CD4-positive, alpha-beta T cell treated with Interleukin-17A for 4 hours (primary cell): Measurements from ENCODE around the gene PSMB5.
"Not testable (repeated sequence)": the region's sequence is repeated elsewhere in the genome, so short reads cannot be mapped to it uniquely, and the experiment has no call there.

Experiments
- DNase-seq: peaks from one replicate; pipeline ENCODE4 v3.0.0-alpha.2; 2020; ENCODE audit warnings: mixed read lengths

PSMB5 gene

DNA sequence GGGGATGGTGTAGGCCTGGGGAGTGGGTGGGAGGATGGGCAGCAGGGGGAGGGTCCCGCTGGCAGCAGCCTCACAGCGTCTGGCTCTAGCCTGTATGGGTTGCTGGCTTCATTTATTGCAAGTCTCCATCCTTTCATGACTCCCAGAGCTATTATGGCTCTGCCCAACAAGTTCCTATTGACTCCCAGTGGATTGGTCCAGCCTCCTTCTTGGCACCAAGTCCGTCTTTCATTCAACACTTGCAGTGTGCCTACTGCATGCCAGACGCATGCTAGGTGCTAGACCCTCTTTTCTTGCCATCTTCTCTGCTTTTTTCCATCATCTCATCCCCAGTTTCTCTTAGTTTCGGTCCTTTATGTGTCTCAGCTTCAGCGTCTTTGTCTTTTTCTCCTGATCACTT, 8.4 kb upstream of the PSMB5 start:
- DNase-seq, result no peak

DNA sequence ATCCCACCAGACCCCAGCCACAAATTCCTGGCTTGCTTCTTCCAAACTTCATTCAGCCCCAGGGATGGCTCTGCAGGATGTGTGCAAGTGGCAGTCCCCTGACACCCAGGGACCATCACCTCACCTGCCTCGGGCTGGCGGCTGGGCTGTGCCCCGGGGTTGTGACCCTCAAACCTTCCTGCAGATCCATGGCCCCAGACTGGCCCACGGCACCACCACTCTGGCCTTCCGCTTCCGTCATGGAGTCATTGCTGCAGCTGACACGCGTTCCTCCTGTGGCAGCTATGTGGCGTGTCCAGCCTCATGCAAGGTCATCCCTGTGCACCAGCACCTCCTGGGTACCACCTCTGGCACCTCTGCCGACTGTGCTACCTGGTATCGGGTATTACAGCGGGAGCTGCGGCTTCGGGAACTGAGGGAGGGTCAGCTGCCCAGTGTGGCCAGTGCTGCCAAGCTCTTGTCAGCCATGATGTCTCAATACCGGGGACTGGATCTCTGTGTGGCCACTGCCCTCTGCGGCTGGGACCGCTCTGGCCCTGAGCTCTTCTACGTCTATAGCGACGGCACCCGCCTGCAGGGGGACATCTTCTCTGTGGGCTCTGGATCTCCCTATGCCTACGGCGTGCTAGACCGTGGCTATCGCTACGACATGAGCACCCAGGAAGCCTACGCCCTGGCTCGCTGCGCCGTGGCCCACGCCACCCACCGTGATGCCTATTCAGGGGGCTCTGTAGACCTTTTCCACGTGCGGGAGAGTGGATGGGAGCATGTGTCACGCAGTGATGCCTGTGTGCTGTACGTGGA, 7.7 kb upstream of the PSMB5 start, which contains the start of gene PSMB11:
Gene PSMB11, plus strand, starts transcription at position 51 of the 804 bp plus-strand sequence. Its CDS starts 14 bp downstream, at position 65.
- DNase-seq, result no peak

DNA sequence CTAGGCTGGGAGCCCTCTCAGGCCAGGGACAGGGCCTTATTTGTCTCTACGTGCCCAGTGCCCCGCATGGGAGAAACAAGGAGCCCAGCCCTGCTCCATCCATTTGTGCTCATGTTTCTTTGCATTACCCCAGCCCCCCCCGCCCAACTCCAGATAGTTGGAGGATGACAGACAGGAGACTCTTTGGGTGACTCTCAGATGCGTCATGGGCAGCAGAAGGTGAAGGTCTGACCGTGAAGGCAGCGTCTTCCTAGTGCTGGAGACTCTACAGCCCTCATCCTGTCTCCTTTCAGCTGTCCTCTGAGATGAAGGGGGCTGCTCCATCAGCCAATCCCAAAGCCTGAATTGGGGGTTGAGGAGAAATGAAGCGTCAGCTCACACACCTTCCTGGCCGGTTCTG, 7.0 kb upstream of the PSMB5 start:
- no peak for DNase-seq

DNA sequence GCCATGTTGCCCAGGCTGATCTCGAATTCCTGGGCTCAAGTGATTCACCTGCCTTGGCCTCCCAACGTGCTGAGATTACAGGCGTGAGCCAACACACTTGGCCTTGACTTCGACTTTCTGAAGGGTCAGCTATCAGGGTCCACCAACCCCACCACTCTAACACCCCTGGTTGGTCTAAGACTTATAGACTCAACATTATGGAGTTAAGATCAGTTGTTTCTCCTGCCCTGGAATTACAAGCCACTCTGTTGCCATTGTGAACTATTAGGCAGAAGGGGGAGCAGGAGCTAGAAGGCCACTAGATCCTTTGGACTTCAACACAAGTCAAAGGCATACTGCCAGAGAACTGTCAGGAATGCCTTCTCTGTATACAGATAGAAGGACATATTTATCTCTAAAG, 5.4 kb upstream of the PSMB5 start:
- no peak for DNase-seq

DNA sequence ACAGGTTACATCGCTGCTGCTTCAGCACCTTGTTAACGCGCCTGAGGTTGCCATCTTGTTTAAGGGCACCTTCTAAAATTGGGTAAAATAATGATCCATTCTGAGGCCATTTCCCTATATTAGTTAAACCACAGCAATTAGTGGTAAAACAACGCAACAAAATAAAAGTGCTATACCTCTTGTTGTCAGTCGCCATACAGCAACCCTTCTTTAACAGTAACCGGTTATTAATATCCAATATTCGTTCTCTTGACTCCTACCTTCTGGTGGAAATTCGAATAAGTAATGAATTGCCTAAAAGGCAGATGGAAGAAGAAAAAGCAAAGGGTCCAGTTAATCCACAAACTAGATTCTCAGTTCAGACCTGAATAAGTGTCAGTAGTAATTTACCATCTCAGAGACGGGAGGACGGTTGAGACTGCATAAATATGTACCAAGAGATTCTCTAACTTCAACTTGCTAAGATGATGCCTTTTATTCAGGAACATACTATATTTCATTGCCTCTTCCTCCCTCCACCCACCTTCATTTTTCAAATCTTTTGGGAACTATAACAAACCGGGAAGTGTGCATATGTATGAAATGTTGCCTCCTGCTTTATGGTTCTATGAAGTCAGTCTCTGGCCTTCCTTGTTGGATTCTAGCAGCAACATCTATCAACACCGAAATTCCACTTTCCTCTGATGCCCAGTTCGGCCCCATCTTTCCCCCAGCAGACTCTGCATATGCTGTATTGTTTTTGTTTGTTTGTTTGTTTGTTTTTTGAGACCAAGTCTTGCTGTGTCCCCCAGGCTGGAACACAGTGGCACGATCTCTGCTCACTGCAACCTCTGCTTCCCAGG, 824 bp upstream of the PSMB5 start:
- DNase-seq, result no peak

DNA sequence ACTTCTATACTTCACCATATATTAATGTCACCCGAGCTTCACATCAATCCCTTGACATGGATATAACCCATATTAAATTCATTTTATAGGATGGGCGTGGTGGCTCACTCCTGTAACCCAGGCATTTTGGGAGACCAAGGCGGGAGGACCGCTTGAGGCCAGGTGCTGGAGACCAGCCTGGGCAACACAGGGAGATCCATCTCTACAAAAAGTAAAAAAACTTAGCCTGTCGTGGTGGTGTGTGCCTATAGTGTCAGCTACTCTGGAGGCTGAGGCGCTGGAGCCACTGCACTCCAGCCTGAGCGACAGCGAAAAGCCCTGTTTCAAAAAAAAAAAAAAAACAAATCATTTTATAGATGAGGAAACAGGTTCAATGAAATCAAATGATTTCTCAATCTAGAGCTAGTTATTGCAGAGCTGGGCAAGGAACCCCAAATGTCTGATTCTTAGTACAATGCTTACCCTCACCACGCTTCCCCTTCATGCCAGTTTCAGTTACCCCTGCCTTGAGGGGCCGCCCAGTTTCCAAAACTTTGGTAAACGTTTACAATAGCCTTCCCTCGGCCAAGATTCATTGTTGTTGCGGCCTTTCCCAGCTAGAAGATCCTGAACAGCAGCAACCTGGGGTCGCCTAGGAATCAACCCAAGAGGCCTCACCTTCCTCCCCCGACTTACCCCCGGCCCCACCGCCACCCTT, 751 bp downstream of the PSMB5 start:
- DNase-seq, result no peak

DNA sequence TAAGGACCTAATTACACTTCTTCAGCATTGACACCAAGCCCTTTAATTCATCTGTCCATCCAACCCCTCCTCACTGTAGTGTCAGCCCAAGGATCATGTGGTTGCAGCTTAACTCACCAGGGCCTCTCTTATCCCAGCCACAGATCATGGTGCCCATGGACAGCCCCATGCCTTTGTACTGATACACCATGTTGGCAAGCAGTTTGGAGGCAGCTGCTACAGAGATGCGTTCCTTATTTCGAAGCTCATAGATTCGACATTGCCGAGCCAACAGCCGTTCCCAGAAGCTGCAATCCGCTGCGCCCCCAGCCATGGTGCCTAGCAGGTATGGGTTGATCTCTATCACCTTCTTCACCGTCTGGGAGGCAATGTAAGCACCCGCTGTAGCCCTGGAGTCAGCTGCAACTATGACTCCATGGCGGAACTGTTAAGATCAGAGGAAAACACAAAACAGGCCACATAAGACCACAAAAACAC, 1.4 kb downstream of the PSMB5 start:
- DNase-seq, result no peak

DNA sequence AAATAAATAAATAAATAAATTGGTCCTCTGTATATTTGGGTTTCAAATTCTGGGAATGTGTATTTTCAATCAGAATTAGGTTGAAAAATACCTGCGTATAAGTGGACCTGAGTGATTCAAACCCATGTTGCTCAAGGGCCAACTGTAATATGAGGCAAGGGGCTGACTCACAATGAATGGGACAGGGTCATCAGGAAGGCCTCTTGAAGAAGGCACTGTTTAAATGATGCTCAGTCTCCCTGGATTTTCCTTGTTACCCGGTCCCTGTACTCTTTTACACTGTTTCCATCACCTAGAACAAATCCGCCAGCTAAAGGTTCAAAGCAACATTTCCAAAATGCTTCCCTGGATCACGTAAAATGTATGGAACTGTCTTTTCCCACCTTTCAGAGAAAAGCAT, 3.8 kb downstream of the PSMB5 start:
- no peak for DNase-seq

DNA sequence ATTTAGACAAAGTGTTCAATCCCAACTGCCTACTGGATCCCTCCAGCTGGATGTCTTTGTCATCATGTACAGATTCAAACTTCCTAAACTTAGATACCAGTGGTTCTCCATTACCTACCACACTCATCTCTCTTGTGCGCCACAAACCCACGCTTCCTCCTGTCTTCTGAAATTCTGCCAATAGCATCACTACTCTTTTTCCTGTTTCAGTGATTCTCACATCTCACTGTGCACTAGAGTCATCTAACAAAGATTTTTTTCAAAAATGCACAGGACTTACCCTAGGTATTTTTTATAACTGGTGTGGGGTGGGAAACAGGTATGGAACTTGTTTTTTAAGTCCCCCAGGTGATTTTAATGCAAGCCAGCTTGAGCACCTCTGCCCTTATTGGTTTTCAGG, 5.9 kb downstream of the PSMB5 start:
- DNase-seq, result peak; percentile 55

DNA sequence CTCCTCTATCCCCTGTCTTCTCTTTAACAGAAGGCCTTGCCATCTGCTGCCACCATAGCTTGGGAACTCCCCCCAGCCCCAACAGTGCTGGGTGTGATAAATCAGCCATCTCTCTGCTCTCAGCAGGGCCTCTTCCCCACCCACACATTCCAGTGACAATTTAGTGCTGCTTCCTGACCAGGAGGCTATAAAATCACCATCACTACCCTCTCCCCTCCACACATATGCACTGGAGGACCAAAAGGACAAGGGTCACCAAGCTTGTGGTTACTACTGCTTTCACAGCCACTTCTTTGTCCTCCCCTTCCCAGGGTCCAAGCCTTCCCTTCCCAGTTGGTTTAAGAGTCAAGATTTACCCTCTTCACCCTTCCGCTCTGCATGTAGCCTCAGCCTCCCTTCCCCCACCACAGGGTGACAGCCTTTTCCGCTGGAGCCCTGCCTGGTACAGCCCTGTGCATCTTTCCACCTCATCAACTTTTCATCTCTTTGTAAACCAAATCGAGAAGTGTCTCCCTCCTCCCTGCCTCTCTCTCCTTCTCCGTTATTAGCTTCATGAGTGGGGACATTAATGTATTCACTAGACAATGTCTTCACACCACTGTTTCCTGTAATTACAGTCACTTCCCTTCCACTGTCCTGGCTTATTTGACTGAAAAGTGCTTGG, 9.4 kb downstream of the PSMB5 start:
- DNase-seq, result peak; percentile 49

DNA sequence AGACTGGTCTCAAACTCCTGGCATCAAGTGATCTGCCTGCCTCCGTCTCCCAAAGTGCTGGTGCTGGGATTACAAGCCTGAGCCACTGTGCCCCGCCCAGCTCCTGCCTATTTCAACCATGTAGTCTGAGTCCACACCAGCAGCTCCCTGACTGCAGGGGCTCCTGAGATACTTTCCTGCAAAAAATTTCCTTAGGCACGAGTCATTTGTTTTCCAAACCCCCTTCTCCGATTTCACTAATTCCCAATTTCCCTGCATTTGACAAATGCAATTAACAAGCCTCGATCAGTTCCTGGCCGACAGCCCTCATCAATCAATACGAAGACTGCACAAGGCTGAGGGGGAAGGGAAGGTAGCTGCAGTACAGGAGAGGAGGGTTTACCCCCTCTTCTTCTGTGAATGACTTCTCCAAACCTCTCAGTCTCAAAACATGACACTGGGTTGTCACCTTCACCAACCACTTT, 10.1 kb downstream of the PSMB5 start:
- DNase-seq, result no peak

DNA sequence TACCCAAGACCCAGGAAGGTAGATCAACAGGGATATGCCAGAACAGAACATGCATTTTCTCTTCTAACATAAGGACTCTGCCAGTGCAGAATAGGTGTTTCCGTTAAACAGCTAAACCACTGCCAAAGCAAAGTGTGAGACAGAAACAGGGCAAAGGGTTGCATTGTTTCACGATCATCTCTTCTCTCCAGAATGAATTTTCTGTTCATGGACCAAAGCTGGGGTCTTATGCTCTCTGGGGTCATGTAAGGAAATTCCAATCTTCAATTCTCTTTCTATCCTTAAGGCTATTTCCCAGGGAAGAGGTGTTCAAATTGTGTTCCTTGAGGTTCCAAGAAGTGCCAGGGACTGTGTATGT, 10.9 kb downstream of the PSMB5 start:
- no peak for DNase-seq

DNA sequence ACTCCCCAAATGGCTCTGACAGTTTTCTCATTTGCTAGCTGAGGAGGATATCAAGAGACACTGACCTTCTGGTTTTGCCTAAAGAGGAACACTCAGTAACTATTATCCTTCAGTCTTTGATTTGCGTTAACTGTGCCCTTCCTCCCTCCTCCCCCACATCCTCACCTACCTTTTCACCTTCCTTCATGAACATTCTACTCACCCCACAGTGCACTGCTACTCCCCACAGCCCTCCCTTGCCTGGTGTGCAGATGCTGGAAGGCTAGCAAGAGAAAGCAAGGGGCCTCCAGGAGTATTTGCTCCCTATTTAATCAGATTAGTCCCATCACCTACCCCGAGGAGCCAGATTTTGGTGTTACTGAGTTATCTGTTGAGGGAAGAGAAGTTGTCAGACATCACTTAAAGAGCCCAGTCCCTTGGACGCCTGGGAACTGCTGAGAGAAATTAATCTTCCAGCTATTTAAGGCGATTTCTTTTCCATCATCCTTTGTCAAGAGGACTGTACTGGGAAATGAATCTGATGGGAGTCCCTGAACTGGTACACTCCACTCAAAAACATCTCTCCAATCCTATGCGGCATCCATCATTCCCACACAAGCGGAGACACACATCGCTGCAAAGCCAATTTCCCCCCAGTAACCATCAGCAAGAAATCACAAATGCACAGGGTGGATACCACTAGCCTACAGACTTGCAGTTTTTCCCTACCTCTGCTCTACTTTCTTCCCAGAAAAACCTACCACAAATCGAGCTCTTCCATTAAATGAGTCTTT, 11.5 kb downstream of the PSMB5 start:
- DNase-seq, result peak; percentile 44

DNA sequence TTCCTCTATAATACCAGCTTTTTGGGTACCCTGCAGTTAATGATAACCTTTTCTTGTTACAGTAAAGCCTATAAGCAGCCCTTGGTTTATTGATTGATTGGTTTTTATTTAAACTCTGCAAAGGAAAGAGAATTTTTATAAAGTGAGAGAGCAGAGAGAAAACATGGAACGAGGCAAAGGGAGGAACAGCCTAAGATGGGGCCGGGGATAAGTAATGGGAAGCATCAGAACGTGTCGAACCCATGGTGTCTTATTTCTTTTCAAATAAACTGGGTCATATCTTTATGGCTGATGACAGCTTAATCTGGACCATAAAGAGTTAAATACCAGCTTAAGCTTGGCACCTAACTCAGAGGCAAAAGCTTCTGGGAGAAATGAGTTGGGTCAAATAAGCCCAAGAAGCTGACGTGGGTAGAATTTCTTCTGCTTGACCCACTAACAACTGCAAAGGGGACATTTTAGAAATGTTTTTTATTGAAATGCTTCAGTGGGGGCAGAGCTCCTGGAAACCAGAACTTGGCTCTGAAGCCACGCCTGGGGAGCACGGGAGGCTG, 12.7 kb downstream of the PSMB5 start:
- no peak for DNase-seq

DNA sequence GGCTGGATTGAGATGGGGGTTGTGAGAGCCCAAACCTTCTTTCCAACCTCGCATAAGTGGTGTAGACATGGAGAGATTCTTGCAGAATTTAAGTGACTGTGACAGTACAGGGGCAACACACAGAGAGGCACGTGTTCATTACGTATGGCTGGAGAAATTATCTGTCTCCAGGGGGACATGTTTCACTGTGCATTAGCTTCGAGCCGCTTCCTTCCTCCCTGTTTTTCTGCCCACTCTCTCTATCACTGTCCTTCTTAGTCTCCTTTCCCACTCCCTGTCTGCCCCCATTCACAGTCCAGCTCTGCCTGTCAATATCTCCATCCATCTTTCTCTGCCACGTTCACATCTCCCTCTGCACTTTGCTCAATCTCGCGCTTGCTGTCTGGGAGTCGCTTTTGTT, 13.3 kb downstream of the PSMB5 start:
- DNase-seq, result no peak

DNA sequence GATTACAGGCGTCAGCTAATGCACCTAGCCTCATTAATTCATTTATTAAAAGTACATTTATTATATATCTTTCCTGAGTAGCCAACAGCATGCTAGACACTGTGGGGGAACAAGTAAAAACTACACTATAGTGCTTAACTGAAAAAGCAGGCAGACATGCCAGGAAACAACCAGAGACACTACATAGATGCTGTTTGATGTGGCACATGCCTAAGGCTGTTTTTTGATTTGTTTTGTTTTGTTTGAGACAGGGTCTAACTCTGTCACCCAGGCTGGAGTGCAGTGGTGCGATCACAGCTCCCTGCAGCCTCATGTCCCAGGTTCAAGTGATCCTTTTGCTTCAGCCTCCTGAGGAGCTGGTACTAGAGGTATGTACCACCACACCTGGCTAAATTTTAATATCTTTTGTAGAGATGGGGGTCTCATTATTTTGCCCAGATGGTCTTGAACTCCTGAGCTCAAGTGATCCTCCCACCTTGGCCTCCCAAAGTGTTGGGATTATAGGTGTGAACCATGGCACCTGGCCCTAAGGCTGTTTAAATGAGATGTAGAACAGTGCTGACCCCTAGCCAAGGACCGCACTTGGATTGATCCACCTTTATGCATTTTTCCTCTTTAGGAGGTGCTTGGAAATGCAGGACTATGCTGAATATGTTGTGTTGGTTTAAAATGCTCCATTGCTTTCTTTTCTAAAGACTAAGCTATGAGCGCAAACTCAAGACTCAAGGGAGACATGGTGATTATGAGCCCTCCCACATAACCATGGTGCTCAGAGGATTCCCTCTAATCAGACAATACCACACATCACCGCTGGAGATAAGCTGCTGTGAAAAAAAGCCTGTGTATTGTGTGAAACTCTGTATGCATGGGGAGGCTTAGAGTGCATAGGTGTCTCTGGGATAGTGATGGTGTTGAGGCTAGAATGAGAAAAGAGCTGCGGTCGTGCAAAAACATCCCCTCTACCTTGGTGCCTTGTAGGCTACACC, 14.3 kb downstream of the PSMB5 start:
- DNase-seq, result peak; percentile 30

DNA sequence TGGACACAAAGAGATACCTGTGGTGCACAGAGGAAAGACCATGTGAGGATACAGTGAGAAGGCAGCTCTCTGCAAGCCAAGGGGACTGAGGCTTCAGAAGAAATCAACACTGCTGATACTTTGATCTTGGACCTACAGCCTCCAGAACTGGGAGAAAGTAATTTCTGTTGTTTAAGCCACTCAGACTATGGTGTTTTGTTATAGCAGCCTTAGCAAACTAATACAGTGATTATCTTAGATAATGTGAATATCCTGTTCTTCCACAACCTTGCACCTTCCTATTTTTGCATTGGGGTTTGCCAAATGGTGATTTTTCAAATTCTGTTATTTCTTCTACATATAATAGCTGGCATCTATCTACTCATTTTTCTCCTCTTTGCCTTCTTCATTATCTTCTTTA, 16.6 kb downstream of the PSMB5 start:
- DNase-seq, result no peak

DNA sequence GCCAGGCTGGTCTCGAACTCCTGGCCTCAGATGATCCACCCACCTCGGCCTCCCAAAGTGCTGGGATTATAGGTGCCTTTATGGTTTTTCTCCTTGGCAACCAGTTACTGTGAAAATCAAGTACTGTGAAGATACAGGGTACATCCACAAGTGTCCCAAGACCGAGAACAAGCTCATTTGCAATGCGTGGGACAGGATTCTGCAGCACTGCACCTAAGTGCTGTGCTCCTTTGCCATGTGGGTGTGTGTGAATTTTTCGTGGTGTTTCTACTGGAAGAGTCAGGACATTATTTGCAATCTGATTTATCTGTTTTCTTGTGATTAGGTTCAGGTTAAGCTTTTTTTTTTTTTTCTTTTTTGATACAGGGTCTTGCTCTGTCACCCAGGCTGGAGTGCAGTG, 17.6 kb downstream of the PSMB5 start:
- no peak for DNase-seq

DNA sequence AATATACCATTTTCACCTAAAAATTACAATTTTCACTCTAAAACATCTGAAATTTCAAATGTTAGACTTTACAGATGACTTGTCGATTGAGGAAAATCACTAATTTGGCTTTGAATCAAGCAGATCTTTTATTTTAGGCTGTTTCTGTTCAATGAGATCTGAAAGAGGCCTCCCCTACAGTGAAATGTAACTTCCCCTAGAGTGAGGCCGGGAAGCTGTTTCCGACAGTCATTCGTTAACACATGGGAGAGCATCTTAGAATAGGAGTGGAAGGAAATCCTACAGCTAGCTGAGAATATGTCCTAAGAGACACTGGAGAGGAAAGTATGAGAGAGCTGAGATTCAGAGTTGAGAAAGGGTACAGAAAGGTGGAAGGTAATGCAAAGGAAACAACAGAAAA, 19.1 kb downstream of the PSMB5 start:
- no peak for DNase-seq

DNA sequence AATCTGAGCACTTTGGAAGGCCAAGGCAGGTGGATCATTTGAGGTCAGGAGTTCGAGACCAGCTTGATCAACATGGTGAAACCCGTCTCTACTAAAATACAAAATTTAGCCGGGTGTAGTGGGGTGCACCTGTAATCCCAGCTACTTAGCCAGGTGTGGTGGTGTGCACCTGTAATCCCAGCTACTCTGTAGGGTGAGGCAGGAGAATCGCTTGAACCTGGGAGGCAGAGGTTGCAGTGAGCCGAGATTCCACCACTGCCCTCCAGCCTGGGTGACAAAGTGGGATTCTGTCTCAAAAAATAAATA, 21.0 kb downstream of the PSMB5 start:
- DNase-seq, result not testable (repeated sequence)
